Right ventricle myocardium superior (tissue), 1 donor: Measurements from ENCODE around the gene THBS3. TPM values are rescaled to one million over a fixed set of nuclear protein-coding genes. Genes with fewer than 3 reads are reported as not detected.
A peak's percentile ranks its signal among the peaks of the same experiment; 100 is the strongest.
"Not testable (repeated sequence)": the region's sequence is repeated elsewhere in the genome, so short reads cannot be mapped to it uniquely, and the experiment has no call there.

Experiments used
- ATAC-seq: fragments of 200-7000 bp; cut with Tn5 transposase; one replicate; pipeline ENCODE4 v1.9.1; 2020; ENCODE audit warnings: mild to moderate bottlenecking; ENCODE audit not compliant: poor library complexity
- DNase-seq: peaks from one replicate; pipeline ENCODE4 v3.0.0-alpha.2; 2020
- intact Hi-C: fragments of 100-400 bp; cut with DNase I; formaldehyde crosslinking; loops from one replicate; pipeline ENCODE4 v1.11.2; 2022
- total RNA-seq: library from RNA; stranded (reverse); fragmentation: NEBNext Ultra II Directional; extraction: Animal tissue kit (Norgen Biotek cat#: 25700); gene quantifications from one replicate; pipeline ENCODE4 v1.2.1, GENCODE V29; 2021
- donor health status: DM: no; HTN: yes; CAD: no; lungs with severe emphysema.

Gene THBS3
- total RNA-seq, 1 donor from 2014 or later = 5.8 TPM

GRCh38 chr1:155169541-155169940 lies 38.2 kb downstream of the THBS3 start:
- intact Hi-C loops = loop anchor here (5.0 kb wide), 1 partner anchor 42 kb away; the partner anchor contains the start of gene EFNA1
- ATAC-seq (no peak), DNase-seq (no peak)

DNA sequence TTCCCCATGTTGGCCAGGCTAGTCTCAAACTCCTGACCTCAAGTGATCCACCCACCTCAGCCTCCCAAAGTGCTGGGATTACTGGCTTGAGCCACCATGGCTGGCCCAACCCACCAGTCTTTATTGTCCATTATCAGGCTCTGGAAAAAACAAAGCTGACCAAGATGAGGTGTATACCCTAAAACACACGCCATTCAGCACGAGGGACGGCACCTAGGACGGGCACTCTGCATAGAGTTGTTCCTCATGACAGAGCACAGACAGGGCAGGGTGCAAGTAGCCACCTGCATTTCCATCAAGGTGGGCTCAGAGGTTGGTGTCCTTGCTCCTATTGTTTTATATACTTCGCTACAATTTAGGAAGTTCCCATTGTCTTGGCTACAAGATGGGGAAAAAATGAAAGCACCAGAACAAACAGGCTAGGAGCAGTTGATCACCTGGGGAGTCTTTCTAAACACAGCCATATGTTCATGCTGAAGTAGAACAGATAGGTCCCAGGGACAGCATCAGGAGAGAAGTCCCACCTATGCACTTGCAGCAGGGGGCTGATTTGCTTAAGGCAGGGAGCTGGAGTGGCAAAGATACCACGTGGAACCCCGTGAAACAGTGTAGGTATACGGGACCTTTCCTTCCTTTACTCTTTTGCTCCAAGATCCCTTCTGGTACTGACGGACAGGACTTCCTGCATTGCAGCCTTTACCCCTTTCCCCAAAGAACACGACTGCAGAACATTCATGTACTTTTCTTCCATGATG lies 39.1 kb downstream of the THBS3 start:
- no peak for ATAC-seq
- intact Hi-C loops = loop anchor here (5.0 kb wide), 1 partner anchor 41 kb away; the partner anchor contains the start of gene EFNA1
- no peak for DNase-seq

DNA sequence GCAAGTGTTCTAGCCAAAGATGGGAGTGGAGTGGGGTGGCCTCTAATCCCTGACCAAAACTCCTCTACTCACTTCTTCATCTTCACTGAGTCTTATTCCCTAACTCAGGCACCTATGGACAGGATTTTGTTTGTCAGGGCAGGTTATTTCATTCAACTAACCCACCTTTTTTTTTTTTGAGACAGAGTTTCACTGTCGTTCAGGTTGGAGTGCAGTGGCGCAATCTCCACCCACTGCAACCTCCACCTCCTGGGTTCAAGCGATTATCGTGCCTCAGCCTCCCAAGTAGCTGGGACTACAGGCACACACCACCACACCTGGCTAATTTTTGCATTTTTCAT lies 39.6 kb downstream of the THBS3 start:
- not testable (repeated sequence) for ATAC-seq, DNase-seq
- intact Hi-C loops = loop anchor here (5.0 kb wide), 1 partner anchor 41 kb away; the partner anchor contains the start of gene EFNA1

GRCh38 chr1:155167166-155168104 lies 40.3 kb downstream of the THBS3 start:
- DNase-seq (peak; percentile 92), ATAC-seq (peak; percentile 90)
- intact Hi-C loops = loop anchor here (2.0 to 5.0 kb wide), 2 partner anchors 40 to 77 kb away; partner anchors contain the start of gene EFNA1

DNA sequence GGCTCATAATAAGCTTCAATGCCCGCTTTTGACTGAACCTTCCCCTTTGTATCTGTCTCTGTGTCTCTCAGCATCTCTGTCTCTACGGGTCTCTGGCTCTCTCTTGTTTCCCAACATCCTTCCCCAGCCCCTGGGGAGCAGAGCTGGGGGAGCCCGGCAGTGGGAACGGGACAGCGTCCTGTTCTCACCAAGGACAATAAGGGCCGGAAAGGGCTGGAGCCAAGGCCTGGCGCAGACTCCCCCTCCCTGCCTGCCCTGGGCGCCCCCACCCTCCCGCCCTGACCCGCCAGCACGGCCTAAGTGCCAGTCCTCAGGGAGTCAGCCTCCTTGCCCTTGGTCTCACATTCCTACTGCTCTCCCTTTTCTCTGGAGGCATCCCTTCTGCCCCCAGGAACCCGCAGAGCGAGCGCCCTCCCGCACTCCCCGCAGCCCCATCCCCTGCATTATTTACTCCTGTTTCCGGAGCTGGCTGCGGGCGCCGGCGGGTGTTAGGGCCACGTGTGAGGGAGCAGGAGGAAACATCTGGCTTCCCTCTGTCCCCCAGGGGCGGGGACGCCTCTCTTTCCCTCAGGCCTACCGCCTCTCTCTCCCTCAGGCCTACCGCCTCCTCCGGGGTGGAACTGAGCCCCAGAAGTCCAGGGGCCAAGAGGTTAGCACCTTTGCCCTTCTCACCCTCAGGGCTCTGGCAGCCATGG lies 41.1 kb downstream of the THBS3 start:
- intact Hi-C loops = loop anchor here (2.0 to 5.0 kb wide), 2 partner anchors 39 to 76 kb away; partner anchors contain the start of gene EFNA1
- peak; percentile 68 for ATAC-seq
- DNase-seq = peak; percentile 82

GRCh38 chr1:155166051-155166470 lies 41.6 kb downstream of the THBS3 start:
- ATAC-seq = no peak
- DNase-seq = no peak
- intact Hi-C loops = loop anchor here (2.0 to 5.0 kb wide), 2 partner anchors 39 to 75 kb away; partner anchors contain the start of gene EFNA1

DNA sequence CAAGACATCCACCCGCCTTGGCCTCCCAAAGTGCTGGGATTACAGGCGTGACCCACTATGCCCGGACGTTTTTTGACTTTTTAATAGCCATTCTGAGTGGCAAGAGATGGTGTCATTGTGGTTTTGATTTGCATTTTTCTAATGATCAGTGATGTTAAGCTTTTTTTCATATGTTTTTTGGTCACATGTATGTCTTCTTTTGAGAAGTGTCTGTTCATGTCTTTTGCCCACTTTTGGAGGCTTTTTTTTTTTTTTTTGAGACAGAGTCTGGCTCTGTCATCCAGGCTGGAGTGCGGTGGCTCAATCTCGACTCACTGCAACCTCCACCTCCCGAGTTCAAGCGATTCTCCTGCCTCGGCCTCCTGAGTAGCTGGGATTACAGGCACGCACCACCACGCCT lies 43.1 kb downstream of the THBS3 start:
- not testable (repeated sequence) for ATAC-seq, DNase-seq
- intact Hi-C loops = loop anchor here (5.0 kb wide), 1 partner anchor 37 kb away; the partner anchor contains the start of gene EFNA1

DNA sequence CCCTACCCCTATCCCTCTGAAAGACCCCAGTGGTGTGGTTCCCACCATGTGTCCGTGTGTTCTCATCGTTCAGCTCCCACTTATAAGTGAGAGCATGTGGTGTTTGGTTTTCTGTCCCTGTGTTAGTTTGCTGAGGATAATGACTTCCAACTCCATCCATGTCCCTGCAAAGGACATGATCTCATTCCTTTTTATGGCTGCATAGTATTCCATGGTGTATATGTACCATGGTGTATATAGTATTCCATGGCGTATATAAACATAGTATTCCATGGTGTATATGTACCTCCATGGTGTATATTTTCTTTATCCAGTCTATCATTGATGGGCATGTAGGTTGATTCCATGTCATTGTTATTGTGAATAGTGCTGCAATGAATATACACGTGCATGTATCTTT lies 43.9 kb downstream of the THBS3 start:
- DNase-seq, ATAC-seq, intact Hi-C loops: not testable (repeated sequence)

GRCh38 chr1:155162631-155163030 lies 45.1 kb downstream of the THBS3 start:
- DNase-seq, intact Hi-C loops, ATAC-seq: not testable (repeated sequence)

- intact Hi-C loops = no loop called here
- DNase-seq = no peak
- no peak for ATAC-seq
These were observed 47.6 kb downstream of the THBS3 start for GRCh38 chr1:155160128-155160527.

- no peak for DNase-seq
- ATAC-seq = no peak
- intact Hi-C loops = no loop called here
These were observed 48.7 kb downstream of the THBS3 start for GRCh38 chr1:155158991-155159390.

DNA sequence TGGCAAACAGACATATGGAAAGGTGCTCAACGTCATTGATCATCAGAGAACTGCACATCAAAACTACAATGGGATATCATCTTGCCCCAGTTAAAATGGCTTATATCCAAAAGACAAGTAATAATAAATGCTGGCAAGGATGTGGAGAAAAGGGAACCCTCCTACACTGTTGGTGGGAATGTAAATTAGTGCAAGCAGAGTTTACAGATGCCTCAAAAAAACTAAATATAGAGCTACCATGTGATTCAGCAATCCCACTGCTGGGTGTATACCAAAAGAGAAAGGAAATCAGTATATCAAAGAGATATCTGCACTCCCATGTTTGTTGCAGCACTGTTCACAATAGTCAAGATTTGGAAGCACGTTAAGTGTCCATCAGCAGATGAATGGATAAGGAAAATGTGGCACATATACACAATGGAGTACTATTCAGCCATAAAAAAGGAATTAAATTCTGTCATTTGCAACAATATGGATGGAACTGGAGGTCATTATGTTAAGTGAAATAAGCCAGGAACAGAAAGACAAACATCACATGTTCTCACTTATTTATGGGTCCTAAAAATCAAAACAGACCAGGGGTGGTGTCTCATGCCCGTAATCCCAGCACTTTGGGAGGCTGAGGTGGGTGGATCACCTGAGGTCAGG lies 51.6 kb downstream of the THBS3 start:
- DNase-seq, ATAC-seq, intact Hi-C loops: not testable (repeated sequence)

Other genes starting within 250 kb of the THBS3 start
- 13.2 TPM for gene PYGO2, start 246.1 kb downstream of the THBS3 start, total RNA-seq
- 52.7 TPM for gene SHC1, start 237.2 kb downstream of the THBS3 start, total RNA-seq
- 15.5 TPM for gene CKS1B, start 233.2 kb downstream of the THBS3 start, total RNA-seq
- gene FLAD1, start 224.6 kb downstream of the THBS3 start, total RNA-seq = 34.7 TPM
- gene LENEP, start 214.3 kb downstream of the THBS3 start, total RNA-seq = not detected
- 44.1 TPM for gene ZBTB7B, start 205.1 kb downstream of the THBS3 start, total RNA-seq
- 0.16 TPM for gene DCST2, start 174.1 kb downstream of the THBS3 start, total RNA-seq
- gene DCST1, start 174.1 kb downstream of the THBS3 start, total RNA-seq = not detected
- 77.6 TPM for gene ADAM15, start 156.6 kb downstream of the THBS3 start, total RNA-seq
- gene EFNA4, start 144.2 kb downstream of the THBS3 start, total RNA-seq = 2.6 TPM
- 0.75 TPM for gene EFNA3, start 129.1 kb downstream of the THBS3 start, total RNA-seq
- 41.5 TPM for gene EFNA1, start 80.0 kb downstream of the THBS3 start, total RNA-seq
- 7.1 TPM for gene SLC50A1, start 72.0 kb downstream of the THBS3 start, total RNA-seq
- 49.4 TPM for gene DPM3, start 67.4 kb downstream of the THBS3 start, total RNA-seq
- 121 TPM for gene KRTCAP2, start 34.6 kb downstream of the THBS3 start, total RNA-seq
- 0.08 TPM for gene TRIM46, start 34.0 kb downstream of the THBS3 start, total RNA-seq
- 16.4 TPM for gene MTX1, start 798 bp upstream of the THBS3 start, total RNA-seq
- gene ENTREP3, start 47.6 kb upstream of the THBS3 start, total RNA-seq = 13.8 TPM
- gene SCAMP3, start 54.5 kb upstream of the THBS3 start, total RNA-seq = 56.8 TPM
- gene CLK2, start 65.6 kb upstream of the THBS3 start, total RNA-seq = 18.5 TPM
- gene HCN3, start 69.6 kb upstream of the THBS3 start, total RNA-seq = 1.4 TPM
- not detected for gene PKLR, start 93.5 kb upstream of the THBS3 start, total RNA-seq
- gene FDPS, start 101.0 kb upstream of the THBS3 start, total RNA-seq = 71.2 TPM
- 19.9 TPM for gene RUSC1, start 113.0 kb upstream of the THBS3 start, total RNA-seq